NOMO-1 treated with dmso at 0.1 percent for 144 hours (cell line): ENCODE measurements around the gene DPP4.

Experiments
- DNase-seq: peaks from one replicate; lab custom pipeline; 2025; ENCODE audit not compliant: unreplicated experiment; lab: John Stamatoyannopoulos, UW

The DPP4 gene

GRCh38 chr2:162021516-162022058, 52.4 kb downstream of the DPP4 start:
- DNase-seq, result no peak

GRCh38 chr2:162018530-162018929, 55.5 kb downstream of the DPP4 start:
- DNase-seq, result no peak

GRCh38 chr2:162017233-162017632, 56.8 kb downstream of the DPP4 start:
- no peak for DNase-seq

GRCh38 chr2:162016080-162016479, 57.9 kb downstream of the DPP4 start:
- DNase-seq, result no peak

- DNase-seq, result no peak
Observed at GRCh38 chr2:162014751-162015150, 59.3 kb downstream of the DPP4 start.

GRCh38 chr2:162013514-162014475, 60.2 kb downstream of the DPP4 start:
- peak; percentile 71 for DNase-seq

GRCh38 chr2:162012565-162013058, 61.4 kb downstream of the DPP4 start:
- DNase-seq, result no peak

GRCh38 chr2:162011706-162012564, 62.1 kb downstream of the DPP4 start:
- DNase-seq, result no peak

- no peak for DNase-seq
Observed at GRCh38 chr2:162009543-162009942, 64.5 kb downstream of the DPP4 start.

- DNase-seq, result no peak
Observed at GRCh38 chr2:162007447-162008040, 66.5 kb downstream of the DPP4 start.

- no peak for DNase-seq
Observed at GRCh38 chr2:162006337-162006736, 67.7 kb downstream of the DPP4 start.

GRCh38 chr2:162004031-162004430, 70.0 kb downstream of the DPP4 start:
- no peak for DNase-seq

- DNase-seq, result no peak
Observed at GRCh38 chr2:162002623-162003235, 71.3 kb downstream of the DPP4 start.

- no peak for DNase-seq
Observed at GRCh38 chr2:162000431-162000830, 73.6 kb downstream of the DPP4 start.

GRCh38 chr2:161999321-161999720, 74.7 kb downstream of the DPP4 start:
- no peak for DNase-seq

GRCh38 chr2:161998857-161999256, 75.2 kb downstream of the DPP4 start:
- no peak for DNase-seq

- no peak for DNase-seq
Observed at GRCh38 chr2:161997916-161998471, 76.0 kb downstream of the DPP4 start.

GRCh38 chr2:161995553-161996016, 78.4 kb downstream of the DPP4 start:
- no peak for DNase-seq

- no peak for DNase-seq
Observed at GRCh38 chr2:161994761-161995520, 79.1 kb downstream of the DPP4 start.
